Ramos (cell line): ENCODE data around the gene ARL3.

Experiments
- in situ Hi-C: fragments of 300-500 bp; cut with MboI; formaldehyde crosslinking; loops from one replicate; pipeline ENCODE4 v1.14.3; 2022; ENCODE audit warnings: low sequenced_read_pairs; ENCODE audit not compliant: unreplicated experiment

ARL3 gene

GRCh38 chr10:102654969-102655368 lies 59.2 kb downstream of the ARL3 start:
- in situ Hi-C loops, result loop anchor here (10.0 kb wide), 1 partner anchor 830 kb away; no protein-coding TSS in a partner anchor

DNA sequence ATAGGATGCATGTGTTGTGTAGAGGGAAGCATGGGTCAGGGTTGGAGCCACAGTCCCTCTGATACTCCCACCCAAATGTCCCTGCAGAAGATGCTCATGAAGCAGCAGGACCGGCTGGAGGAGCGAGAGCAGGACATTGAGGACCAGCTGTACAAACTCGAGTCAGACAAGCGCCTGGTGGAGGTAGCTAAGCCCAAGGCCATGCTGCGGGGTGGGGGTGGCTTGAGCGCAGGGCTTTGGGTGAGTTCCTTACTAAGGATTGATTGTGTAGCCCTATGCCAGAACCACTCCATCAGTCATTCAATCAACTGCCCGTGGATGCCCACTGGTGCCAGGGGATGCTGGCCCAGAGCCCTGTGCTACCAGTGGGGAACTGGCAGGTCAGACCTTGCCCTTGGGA lies 59.6 kb downstream of the ARL3 start:
- in situ Hi-C loops, result loop anchor here (10.0 kb wide), 1 partner anchor 830 kb away; no protein-coding TSS in a partner anchor

DNA sequence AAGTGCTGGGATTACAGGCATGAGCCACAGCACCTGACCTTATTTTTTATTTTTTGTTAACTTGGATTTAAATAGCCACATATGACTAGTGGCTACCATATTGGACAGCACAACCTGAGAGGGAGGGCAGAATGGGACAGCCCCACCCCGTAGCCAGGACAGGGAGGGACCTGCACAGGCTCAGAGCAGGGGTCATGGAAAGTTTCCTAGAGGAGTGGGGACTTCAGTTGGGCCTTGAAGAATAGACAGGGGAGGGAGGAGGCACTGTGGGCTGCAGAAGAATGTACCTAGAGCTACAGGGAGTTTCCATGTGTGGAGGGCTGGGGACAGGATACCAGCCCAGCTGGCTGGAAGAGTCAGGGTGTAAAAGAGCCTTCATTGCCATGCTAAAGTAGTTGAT lies 61.1 kb downstream of the ARL3 start:
- in situ Hi-C loops, result loop anchor here (10.0 kb wide), 1 partner anchor 828 kb away; no protein-coding TSS in a partner anchor

GRCh38 chr10:102652170-102652916 lies 61.9 kb downstream of the ARL3 start:
- in situ Hi-C loops, result loop anchor here (10.0 kb wide), 1 partner anchor 828 kb away; no protein-coding TSS in a partner anchor

- in situ Hi-C loops, result loop anchor here (10.0 kb wide), 1 partner anchor 827 kb away; no protein-coding TSS in a partner anchor
These were observed 62.6 kb downstream of the ARL3 start for GRCh38 chr10:102651455-102652169.

DNA sequence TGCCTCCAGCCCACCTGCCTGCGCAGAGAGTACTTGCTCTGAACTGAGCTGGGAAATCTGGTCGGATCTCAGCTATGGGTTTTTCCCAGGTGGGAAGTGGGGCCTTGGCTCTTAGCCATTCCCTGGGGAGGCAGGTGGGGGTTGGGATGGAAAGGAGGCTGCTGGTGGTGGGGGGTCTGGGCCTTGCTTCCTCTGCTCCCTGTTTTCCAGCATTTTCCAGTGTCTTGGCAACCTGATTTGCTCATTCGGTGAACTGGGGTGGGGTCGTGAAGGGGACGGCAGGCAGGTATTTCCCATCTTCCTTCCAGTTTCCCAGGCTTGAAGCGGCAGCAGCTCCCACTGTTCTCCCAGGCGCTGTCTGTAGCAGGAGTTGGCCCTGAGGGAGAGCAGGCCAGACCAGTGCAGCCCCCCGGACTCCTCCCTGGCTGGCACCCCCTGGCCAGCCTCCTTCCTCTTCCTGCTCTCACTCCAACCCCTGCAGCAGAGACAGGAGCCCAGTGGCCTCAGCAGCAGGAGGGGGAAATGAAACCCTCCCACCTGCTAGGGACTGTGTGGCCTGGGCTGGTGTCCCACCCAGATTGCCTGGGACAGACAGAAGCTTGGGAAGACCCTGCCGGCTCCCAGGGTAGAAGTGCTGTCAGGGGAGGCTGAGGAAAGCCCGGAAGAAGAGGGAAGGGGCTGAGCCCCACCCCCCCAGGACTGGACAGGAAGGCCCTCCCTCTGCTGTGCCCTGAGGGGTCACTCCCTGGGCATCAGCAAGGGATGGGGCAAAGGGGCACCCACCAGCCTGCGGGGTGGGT lies 63.3 kb downstream of the ARL3 start:
- in situ Hi-C loops, result loop anchor here (10.0 kb wide), 1 partner anchor 826 kb away; no protein-coding TSS in a partner anchor

GRCh38 chr10:102649797-102650654 lies 64.2 kb downstream of the ARL3 start:
- in situ Hi-C loops, result loop anchor here (10.0 kb wide), 1 partner anchor 825 kb away; no protein-coding TSS in a partner anchor

- in situ Hi-C loops, result no loop called here
These were observed 65.1 kb downstream of the ARL3 start for GRCh38 chr10:102648889-102649796.

DNA sequence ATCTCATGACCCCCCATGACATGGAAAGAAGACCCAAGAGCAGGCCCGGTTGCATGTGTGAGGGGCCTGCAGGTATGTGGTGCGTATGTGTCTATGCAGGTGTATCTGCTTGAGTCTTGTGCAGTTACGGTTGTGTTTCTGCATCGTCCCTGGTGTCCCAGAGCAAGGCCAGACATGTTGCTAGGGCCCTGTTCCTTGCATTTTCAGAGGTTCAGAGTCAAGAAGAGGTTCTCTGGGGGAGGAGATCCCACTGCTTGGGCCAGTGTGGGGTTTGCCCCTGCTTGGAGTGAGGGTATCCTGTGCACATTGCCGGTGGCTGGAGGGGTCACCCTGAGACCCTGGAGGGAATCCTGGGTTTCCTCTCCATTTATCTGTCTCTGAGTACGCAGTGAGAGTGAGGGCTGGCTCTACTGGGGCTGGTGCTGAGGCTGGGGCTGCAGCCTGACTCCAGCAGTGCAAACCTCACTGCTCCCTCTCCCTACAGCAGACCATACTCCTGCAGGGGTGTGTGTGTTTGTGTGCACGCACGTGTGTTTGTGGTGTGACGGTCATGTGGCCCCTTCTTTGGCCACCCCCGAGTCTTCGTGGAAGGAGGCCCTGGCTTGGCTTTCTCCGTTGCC lies 65.8 kb downstream of the ARL3 start:
- in situ Hi-C loops, result no loop called here

GRCh38 chr10:102647443-102648268 lies 66.5 kb downstream of the ARL3 start:
- in situ Hi-C loops, result no loop called here

- in situ Hi-C loops, result no loop called here
These were observed 67.4 kb downstream of the ARL3 start for GRCh38 chr10:102646610-102647442.

DNA sequence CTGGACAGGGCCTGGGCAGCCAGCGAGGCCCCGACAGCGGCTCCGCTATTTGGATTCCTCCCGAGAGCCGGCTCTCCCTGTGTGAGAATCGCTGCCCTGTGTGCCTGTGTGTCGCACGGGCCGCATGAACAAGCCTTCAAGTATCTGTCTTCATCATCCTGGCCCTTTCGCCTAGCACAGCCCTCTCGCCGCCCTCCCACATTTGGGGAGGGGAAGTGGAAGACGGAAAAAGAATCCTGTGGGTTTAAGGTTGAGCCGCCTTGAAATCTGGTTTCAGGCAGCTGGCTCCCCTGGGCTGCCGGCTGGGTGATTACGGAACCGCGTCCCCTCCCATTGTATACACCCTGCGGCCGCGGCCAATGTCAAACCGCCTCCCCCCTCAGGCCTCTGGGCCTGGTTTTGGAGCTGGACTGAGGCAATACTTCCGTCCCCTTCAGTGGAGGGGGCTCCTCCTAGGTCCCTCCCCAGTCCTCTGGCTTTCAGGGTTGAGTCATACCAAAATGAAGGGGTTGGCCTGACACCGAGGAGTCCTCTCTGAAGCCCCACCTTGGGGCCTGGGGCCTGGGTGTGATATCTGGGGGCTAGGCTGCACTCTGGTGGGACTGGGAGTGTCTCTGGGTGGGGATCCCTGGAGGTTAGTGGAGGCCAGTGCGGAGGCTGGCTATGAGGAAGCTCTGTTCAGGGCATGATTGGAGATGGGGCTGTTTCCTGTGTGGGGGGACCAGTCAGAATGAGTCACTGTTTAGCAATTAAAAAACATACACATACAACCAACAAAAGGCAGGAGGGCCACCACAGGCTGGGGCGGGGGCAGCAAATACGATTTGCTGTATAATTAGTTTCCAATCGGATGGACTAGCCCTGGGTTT lies 68.2 kb downstream of the ARL3 start:
- in situ Hi-C loops, result no loop called here

DNA sequence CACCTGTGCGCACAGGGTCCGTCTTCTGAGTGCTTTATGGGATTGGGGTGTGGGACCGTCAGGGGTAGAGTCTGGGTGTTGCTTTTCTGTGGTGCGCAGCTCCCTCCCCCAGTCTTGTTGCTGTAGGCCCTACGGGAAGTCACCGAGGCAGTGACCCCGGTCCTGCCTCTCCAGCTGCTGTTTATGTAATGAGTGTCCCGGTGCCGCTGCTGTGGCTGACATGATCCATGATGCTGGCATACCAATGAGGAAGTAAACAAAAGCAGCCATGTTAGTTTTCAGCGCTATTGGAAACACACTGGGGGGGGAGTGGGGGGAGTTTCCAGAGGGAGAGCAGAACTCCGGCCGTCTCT lies 68.8 kb downstream of the ARL3 start:
- in situ Hi-C loops, result no loop called here

DNA sequence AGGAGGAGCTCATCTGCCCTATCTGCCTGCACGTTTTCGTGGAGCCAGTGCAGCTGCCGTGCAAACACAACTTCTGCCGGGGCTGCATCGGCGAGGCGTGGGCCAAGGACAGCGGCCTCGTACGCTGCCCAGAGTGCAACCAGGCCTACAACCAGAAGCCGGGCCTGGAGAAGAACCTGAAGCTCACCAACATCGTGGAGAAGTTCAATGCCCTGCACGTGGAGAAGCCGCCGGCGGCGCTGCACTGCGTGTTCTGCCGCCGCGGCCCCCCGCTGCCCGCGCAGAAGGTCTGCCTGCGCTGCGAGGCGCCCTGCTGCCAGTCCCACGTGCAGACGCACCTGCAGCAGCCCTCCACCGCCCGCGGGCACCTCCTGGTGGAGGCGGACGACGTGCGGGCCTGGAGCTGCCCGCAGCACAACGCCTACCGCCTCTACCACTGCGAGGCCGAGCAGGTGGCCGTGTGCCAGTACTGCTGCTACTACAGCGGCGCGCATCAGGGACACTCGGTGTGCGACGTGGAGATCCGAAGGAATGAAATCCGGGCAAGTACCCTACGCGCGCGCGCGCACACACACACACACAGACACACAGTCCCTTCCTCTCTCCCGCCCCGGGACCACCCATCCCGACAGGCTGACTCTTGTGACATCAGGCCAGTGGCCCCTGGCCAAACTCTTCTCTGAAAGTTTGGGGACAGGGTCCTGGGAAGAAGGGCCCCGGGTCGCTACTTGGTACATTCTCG lies 69.4 kb downstream of the ARL3 start:
- in situ Hi-C loops, result no loop called here

DNA sequence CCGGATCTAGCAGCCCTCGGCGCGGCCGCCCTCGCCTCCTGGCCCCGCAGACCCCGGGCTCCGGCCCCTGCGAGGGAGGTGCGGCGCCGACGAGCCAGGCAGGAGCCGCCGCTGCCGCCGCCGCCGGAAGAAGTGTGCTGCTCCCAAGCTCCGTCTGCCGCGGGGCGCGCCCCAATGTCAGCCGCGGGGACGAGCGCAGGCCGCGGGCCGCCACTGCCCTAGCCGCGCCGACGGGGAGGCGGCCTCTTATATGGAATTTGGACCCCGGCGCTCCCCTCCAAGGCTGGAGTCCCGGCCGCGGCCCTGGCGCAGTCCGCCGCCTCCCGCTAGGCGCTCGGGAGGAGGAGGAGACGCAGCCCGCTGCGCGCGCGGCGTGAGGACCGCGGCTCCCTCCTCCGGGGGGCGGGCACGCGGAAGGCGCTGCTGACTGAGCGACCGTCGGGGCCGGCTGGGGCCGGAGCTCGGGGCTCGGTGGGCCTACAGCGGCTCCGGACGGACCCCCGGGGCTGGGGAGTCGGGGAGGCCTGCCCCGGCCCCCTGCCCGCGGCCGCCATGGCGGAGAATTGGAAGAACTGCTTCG lies 70.0 kb downstream of the ARL3 start, which contains the start of gene TRIM8:
TSS of gene TRIM8 (plus strand) at position 414 of the 580 bp plus-strand sequence. CDS start at position 553, 139 bp downstream.
- in situ Hi-C loops, result no loop called here
